Fibroblast of lung (primary cell): Measurements from ENCODE around the gene PRR7.

Source experiments
- CTCF ChIP-seq, 2 donors: IDR thresholded peaks in 1 of 2; conservative IDR thresholded peaks in 1 of 2; 1 replicate in 1 of 2; 2 replicates in 1 of 2; pipeline ENCODE4 v1.5.1; 2011 to 2012; ENCODE audit warnings: low read length in 2 of 2, control low read depth in 1 of 2, inconsistent platforms in 1 of 2, low read depth in 1 of 2, mild to moderate bottlenecking in 1 of 2
- EZH2 ChIP-seq: IDR thresholded peaks from 2 replicates; pipeline ENCODE4 v1.5.1; 2012; ENCODE audit warnings: low read length, control low read depth, mild to moderate bottlenecking; ENCODE audit errors: missing control alignments

GRCh38 chr5:177474002-177474476 lies 27.4 kb downstream of the PRR7 start:
- TF ChIP-seq CTCF (conservative IDR thresholded peaks at IDR 0.05 in 1 of 2, IDR thresholded peaks at IDR 0.05 in 1 of 2; ENCODE audit: low read depth in 1 of 2, low read length in 2 of 2): no peak
- TF ChIP-seq EZH2: no peak
